Forelimb muscle (tissue), 1 donor: ENCODE results near the gene OLFM4. TPM values are rescaled to one million over a fixed set of nuclear protein-coding genes. Genes with fewer than 3 reads are reported as not detected.
"Not testable (repeated sequence)": the region's sequence is repeated elsewhere in the genome, so short reads cannot be mapped to it uniquely, and the experiment has no call there.

ENCODE experiments used
- DNase-seq: peaks from one replicate; pipeline ENCODE4 v3.0.0-alpha.2; 2013; ENCODE audit warnings: low read depth
- polyA plus RNA-seq: library from polyadenylated mRNA; unstranded; fragments of 120-200 nt; gene quantifications from one replicate; pipeline ENCODE4 v1.2.1, GENCODE V29; 2013; ENCODE audit not compliant: insufficient read length

OLFM4 gene, protein sequence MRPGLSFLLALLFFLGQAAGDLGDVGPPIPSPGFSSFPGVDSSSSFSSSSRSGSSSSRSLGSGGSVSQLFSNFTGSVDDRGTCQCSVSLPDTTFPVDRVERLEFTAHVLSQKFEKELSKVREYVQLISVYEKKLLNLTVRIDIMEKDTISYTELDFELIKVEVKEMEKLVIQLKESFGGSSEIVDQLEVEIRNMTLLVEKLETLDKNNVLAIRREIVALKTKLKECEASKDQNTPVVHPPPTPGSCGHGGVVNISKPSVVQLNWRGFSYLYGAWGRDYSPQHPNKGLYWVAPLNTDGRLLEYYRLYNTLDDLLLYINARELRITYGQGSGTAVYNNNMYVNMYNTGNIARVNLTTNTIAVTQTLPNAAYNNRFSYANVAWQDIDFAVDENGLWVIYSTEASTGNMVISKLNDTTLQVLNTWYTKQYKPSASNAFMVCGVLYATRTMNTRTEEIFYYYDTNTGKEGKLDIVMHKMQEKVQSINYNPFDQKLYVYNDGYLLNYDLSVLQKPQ
- polyA plus RNA-seq: 0.85 TPM

DNA sequence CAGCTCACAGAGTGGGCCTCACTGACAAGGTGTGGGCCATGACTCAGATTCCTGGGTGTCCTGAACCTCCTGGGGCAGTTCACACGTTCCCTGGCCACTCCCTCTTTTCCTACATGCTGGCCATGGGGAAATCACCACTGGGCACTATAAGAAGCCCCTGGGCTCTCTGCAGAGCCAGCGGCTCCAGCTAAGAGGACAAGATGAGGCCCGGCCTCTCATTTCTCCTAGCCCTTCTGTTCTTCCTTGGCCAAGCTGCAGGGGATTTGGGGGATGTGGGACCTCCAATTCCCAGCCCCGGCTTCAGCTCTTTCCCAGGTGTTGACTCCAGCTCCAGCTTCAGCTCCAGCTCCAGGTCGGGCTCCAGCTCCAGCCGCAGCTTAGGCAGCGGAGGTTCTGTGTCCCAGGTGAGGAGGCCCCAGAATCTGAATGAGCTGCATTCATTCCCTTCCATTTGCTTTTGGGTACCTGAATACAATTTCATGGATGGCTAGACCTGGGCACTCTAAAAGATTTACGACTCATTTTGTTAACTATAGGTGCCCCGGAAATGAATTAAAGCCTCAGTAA is at the start of gene OLFM4:
TSS of gene OLFM4 (plus strand) at position 177 of the 567 bp plus-strand sequence. CDS start at position 201, 24 bp downstream.
- DNase-seq: no peak

DNA sequence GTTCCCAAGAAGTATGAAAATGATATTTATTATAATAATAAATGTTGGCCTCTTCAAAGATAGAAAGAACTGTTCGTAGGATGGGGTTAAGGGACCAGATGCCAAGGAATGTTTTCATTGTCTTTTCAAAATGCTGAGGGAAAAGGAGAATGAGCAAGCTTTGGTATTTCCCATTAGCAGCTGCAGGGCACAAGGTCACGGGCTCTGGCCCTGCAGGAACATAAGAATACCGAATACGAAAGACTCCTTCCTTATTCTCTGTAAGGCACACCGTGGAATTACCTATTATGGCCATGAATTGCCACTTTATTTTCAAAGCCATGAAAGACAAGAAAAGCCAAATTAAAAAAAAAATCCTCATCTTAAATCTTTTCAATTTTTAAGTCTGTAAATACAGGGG is 49.6 kb upstream of the OLFM4 start:
- DNase-seq: no peak

DNA sequence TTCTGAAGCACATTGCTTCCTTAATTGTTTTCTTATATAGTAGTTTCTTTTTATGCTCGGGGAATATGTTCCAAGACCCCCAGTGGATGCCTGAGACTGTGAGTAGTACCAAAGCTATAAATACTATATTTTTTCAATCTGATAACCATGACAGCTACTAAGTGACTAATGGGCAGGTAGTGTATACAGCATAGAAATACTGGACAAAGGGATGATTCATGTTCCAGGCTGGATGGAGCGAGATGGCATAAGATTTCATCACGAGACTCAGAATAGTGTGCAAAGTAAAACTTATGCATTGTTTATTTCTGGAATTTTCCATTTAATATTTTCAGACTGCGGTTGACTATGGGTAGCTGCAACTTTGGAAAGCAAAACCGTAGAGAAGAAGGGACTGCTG is 47.9 kb upstream of the OLFM4 start:
- no peak for DNase-seq

DNA sequence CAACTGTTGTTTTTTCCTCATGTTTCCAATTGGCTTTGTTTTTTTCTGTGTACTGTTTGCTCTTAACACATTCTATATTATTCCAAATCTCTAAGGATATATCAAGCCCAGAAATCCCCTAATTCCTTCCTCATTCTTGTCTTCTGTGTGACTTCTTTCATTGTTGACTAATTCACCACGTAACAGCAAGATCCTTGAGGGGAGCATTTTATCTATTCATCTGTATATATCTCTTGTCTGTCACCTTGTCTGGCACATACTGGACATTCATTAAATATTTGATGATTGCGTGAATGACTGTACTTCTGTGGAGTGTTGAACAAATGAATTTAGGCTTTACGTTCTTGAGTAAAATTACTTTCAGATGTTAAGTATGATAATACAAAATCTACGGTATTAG is 44.8 kb upstream of the OLFM4 start:
- no peak for DNase-seq

DNA sequence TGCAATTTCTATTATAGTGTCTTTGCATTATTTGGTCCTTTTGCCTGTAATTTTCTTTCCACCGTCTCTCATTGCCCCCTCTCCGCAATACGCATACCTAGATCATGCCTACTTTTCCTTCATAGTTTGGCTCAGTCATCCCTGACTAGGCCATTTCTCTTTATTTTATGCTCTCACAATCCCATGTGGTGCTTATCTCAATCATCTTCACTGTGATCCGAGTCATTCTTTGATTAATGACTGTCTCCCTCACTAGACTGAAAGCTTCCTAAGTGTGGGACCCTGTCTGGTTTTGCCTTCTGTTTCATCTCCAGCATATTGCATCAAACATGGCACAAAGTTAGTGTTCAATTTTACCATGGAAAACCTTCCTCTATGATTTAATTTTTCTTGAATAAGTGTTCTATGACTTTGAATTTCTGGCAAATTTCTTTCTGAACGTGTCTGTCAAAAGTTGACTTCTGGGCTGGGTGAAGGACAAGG is 43.7 kb upstream of the OLFM4 start:
- DNase-seq: no peak

DNA sequence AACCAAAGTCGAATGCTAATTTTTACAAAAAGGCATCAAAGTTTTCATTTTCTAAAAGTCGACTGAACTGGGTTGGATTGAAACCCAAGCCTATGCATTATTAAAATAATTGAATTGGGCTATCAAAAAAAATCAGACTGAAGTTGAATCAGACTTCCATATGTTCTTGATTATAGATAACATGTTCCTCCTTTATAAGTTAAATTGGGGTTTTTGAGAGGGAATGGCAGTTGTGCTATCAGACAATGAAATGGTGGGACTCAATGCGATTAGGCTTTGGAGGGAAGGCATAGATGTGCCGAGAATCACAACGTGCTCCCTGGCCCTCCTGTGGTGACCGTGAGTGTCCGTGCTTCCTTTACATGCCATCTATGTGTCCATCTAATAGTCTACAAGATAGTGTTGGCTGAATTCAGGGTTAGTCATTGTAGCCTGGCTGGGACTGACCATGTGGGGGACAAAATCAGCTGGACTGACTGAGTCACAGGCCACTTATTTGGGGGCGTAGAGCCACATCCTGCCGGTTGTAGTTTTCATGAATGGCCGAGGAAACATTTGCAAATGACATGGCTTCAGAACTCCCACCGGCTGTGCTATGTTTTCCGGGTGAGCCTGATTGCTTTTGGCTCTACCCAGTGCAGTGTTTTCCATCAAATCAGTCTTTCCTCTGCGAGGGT is 37.1 kb upstream of the OLFM4 start:
- no peak for DNase-seq

DNA sequence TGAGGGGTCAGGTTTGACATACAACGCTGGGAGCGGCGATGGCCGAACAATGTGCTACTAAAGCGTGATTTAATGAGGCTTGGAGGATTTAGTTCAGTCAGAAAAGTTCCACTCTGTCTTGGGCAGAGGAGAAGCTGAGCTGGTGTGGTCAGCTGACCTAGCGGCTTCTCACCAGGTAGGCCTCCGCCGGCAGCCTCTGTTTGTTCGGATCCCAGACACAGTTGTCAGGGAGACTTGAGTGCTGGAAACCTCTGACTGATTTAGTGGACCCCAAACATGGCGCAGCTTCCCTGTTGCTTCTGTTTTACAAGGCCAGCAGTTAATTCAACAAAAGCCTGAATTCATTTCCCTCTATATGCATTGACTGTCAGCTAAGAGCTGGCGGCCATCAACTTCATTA is 36.5 kb upstream of the OLFM4 start:
- no peak for DNase-seq

DNA sequence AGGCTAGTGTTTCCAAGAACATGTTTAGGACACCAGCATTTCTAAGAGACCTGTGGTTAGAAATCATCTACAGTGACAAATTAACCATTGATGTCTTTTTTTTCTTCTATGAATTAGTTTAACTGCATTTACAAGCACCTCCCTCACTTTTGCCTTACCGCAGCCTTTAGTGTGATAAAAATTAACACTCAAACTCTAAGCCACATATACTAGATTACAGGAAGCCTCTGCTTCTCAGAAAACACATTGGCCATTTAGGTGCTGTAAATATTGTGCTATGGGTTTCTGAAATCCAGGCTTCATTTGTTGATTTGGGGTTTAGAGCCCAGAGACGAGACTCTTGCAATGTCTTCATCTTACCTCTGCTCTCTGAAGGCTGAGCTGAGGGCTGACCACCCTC is 34.6 kb upstream of the OLFM4 start:
- DNase-seq: no peak

DNA sequence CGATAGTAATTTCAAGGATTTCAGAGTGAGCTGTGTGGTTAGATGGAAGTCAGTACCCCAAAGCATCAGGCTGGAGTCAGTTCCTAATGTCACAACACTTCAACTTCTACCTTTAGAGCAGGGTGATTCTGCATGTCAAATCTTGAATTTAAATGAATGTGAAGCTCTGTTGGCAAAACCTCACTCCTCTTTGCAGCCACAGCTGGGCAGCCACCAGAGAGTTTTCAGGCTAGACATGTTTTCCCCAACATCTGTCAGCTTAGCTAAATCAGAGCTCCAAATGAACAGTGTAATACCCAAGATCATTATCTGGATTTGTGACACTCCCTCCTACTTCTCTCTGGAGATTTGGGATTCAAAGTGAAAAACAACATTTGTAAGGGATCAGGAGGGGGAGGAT is 33.7 kb upstream of the OLFM4 start:
- DNase-seq: no peak

DNA sequence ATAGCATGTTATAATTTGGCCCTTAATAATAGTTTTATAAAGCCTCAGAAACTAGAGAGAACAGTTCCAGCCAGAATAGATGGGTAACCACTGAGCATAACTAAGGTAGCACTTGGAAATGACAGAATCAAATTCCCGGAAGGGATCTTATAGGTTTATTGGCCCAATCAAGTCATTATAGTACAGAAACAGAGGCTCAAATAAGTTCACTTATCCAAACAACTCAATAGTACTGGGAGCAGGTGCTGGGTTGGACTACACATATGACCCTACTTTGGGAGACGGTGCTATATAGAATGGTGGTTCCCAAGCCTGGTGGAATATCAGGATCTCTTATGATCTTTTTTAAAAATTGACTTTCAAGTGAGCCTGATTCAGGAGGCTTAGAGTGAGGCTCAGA is 32.7 kb upstream of the OLFM4 start:
- no peak for DNase-seq

DNA sequence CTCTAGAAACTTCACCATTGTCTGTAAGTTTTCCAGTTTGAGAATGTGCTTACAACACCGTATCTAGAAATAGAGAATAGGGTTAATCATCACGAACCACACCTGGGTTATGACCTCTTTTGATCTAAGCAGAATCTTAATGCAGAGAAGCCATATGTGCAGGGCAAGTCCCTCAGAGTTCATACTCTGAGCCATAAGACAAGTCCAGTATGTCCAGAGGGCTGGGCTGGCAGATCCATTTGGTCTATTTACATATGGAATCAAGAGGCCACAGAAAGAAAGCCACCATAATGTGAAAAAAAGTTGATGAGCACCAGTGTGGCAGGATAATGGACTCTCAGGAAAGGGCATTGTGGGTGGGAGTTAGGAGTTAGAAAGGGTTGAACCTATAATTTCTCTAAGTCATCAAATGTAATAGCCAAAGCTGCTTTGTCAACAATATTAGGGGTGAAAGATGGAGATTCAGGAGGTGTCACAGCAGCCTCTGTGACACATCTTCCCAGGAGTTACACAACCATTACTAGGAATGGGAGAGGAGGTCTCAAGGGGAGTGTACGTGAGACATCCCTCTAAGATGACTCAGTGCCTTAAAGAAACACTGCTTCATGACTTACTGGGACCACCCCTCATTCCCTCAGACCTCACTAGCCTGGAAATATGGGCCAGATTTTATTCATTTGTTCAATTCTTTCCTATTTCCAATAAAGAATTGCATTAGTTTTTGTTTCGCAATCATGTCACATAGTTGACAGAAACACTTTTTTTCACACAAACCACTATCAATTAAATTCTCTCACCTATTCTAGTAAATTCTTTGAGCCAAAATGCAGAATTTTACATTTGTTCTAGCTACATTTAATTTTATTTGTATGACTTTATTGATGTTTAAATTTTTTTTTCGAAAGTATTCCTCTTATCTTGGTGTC is 30.4 kb upstream of the OLFM4 start:
- DNase-seq: no peak

DNA sequence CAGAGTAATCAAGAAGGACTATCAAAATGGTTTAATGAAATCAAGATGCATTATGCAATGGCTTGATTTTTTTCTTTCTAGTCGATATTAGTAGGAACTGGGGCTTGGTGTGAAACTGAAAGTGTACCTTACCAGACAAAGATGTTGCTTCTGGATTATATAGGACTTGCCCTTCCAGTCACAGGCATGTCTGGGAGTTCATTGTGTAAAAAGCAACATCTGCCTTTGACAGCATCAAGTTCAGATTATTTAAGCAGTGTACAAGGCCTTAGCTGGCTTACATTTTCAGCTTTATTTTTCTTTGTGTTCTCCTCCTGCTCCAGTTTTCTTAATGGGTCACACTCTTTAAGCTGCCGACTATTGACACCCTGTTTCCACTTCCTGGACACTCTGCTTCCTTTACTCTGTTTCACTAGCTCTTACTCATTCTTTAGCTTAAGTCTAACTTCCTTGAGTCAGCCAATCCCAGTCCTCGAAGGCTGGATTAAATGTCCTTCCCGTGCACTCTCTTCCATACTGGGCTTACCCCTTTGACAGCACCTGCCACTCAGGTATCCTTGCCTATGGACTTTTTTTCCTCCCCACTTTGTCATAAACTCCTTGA is 29.4 kb upstream of the OLFM4 start:
- no peak for DNase-seq

DNA sequence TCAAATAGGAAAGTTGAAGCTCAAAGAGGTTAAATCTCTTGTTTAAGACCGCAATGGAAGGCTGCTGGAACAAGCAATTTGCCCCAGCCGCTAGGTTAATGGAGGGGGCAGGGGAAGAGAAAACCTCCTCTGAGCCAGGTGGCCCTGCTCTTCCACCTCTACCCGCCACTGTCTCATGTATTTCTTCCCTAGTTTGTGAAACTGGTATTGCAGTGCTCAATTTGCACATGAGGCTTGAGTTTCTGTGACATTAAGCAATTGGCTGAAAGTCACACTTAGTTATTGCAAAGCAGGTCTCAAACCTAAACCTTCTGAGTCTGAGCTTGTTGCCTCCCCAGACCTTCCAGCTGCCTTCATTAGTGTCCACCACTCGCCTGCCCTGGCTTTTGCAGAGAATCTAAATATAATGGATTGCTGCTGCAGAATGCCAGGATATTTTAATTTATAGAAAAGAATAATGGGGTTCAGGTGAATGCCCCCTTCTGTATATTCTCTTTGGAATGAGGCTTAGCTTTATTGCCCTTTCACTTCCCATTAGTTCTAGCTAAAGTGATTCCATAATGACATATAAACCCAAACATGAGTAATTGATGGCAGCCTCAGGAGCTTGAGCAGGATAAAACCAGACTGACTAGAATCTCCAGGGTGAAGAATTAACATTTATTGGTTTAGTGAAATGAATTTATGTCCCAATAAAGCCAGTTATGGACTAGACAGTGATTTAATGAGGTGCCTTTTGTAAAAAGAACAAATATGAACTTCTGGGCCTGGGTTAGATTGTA is 27.0 kb upstream of the OLFM4 start:
- DNase-seq: no peak

DNA sequence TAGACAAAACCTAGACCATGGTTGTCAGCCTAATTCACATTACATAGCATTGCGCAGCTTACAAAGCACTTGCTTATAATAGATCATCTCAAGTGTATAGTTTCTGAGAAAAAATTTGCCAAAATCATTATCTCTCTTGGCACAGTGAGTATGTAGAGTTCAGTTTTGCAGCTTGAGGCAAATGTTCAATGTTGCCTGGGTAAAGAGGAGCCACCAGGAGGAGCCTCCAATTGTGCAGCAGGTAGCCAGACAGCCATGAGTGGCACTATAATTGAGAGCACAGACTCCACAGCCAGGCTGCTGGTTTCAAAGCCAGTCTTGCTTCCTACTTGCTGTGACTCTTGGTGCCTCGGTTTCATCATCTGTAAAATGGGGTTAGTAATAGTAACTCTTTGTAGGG is 24.0 kb upstream of the OLFM4 start:
- no peak for DNase-seq

DNA sequence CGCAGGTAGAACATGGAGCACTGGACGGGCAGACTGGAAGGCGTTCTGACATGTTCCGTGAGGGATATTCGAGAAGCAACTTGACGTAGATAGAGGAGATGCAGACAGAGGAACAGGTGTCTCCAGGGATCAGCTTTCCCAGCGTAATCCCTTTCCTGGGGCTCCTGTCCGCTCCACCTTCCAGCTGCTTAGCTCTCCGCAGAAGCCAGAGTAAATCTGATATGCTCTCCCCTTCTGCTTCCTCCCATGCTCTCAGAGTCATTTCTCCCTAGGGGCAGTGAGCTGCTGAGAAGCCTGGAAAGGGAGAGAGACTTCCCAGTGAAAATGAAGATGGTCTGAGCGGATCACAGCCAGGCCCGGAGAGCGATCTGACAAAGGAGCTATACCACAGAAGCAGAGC is 23.0 kb upstream of the OLFM4 start:
- no peak for DNase-seq

DNA sequence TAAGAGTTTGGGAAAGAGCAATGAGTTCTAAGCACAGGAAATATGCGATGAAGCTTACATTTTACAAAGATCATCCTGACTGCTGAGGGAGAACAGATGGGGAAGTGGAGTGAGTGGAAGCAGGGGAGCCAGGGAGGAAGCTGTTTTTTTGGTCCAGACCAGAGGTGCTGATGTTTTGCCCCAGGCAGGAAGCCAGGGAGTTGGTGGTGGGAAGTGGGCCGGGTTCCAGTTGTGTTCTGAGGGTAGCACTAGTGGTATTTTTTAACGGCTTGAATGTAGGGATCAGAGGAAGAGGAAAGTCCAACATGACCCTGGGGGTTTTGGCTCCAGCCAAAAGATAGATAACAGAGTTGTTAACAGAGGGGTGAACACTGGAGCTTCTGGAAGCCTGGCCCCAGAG is 20.7 kb upstream of the OLFM4 start:
- no peak for DNase-seq

DNA sequence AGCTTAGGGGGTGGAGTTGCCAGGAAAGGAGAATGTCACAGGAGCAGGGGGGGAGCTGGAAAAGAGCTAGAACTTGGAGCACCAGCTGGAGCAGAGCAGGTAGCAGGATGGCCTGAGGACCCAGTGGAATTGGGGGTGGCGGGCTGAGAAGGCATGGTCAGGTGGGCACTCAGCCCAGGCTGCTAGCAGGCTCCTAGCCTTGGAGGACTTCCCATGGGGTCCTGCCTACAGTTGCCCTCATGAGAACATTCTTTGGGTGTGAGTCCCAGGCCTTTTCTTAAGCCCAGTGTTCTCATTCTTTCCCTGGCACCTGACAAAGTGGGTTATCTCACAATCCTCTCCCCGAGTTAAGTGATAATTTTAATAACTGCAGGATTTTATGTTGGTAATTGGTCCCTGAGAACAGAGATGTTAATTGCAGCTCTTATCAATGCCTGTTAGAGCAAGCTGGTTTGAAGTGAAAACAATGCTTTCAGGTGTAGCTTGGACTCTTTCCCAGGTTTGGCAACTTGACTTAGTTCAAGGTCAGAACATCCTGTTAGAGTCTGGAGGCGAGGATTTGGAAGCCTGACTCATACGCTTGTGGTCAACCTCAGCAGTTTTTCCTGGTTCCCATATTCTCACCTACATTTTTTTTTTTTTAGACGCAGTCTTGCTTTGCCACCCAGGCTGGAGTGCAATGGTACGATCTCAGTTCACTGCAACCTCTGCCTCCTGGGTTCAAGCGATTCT is 18.1 kb upstream of the OLFM4 start:
- DNase-seq: no peak

DNA sequence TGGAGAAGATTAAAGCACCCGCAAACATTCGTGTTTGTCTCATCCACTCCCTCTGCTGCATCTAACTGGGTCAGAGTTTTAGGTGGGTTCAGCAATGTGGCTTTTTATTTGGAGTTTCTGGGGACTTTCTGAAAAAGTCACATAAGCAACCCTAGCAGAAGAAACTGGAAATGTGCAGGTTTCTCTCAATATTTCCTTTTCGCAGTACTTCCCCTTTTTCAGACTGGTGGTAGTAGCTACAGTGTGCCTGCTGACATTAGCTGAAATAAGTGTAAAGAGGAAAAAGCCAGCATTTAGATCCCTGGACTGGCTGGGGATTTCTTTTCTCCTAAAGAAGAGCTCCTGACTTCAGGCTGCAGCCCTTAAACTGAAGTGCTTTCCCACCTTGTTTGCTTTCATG is 15.9 kb upstream of the OLFM4 start:
- DNase-seq: no peak

DNA sequence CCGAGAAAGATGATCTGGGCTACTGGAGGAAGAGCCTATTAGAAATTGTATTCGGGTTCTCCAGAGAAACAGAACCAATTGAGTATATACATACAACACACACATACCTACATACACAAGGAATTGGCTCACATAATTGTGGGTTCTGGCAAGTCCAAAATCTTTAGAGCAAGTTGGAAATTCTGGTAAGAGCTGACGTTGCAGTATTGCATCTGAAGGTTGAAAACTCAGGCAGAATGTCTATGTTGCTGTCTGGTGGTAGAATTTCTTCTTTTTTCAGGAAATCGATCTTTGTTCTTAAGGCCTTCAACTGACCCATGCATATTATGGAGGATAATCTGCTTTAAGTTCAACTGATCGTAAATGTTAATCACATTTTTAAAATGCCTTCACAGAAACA is 15.5 kb upstream of the OLFM4 start:
- no peak for DNase-seq

DNA sequence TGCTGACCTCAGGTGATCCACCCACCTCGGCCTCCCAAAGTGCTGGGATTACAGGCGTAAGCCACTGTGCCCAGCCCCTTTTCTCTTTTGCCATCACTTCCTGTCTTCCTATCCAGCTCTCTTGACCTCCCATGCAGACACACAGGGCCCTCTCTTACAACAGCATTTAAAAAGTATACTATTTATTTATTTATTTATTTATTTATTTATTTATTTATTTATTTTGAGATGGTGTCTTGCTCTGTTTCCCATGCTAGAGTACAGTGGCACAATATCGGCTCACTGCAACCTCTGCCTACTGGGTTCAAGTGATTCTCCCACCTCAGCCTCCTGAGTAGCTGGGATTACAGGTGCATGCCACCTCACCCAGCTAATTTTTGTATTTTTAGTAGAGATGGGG is 14.6 kb upstream of the OLFM4 start:
- DNase-seq: not testable (repeated sequence)
